Skeletal muscle satellite cell (primary cell): ENCODE data around the gene CACNA1S. TPM values are rescaled to one million over a fixed set of nuclear protein-coding genes. Genes with fewer than 3 reads are reported as not detected.

Experiments
- H3K27me3 ChIP-seq: 2 replicates; pipeline ENCODE4 v1.7.0; 2013; ENCODE audit warnings: low read length; ENCODE audit not compliant: control insufficient read depth, insufficient read depth
- H3K36me3 ChIP-seq: 2 replicates; pipeline ENCODE4 v1.7.0; 2013; ENCODE audit warnings: mild to moderate bottlenecking, control low read depth, low read length; ENCODE audit not compliant: insufficient read depth
- H3K4me1 ChIP-seq: 2 replicates; pipeline ENCODE4 v1.7.0; 2013; ENCODE audit warnings: low read length; ENCODE audit not compliant: control insufficient read depth, insufficient read depth
- H3K4me2 ChIP-seq: 2 replicates; pipeline ENCODE4 v1.7.0; 2013; ENCODE audit warnings: mild to moderate bottlenecking, low read length
- H3K4me3 ChIP-seq: 2 replicates; pipeline ENCODE4 v1.7.0; 2013; ENCODE audit warnings: low read length
- H3K9ac ChIP-seq: 2 replicates; pipeline ENCODE4 v1.7.0; 2013; ENCODE audit warnings: mild to moderate bottlenecking, low read depth, low read length, moderate library complexity
- H3K9me3 ChIP-seq: replicated peaks from 2 replicates; pipeline ENCODE4 v1.7.0; 2013; ENCODE audit warnings: mild to moderate bottlenecking, control low read depth, low read length
- total RNA-seq: library from RNA; depleted of rRNA; stranded (reverse); fragments of >200 nt; gene quantifications from 2 replicates; pipeline ENCODE4 v1.2.3, GENCODE V29; 2012; rRNA removed

The CACNA1S gene
- total RNA-seq: under 0.01 and 3.3 TPM in 2 replicates

DNA sequence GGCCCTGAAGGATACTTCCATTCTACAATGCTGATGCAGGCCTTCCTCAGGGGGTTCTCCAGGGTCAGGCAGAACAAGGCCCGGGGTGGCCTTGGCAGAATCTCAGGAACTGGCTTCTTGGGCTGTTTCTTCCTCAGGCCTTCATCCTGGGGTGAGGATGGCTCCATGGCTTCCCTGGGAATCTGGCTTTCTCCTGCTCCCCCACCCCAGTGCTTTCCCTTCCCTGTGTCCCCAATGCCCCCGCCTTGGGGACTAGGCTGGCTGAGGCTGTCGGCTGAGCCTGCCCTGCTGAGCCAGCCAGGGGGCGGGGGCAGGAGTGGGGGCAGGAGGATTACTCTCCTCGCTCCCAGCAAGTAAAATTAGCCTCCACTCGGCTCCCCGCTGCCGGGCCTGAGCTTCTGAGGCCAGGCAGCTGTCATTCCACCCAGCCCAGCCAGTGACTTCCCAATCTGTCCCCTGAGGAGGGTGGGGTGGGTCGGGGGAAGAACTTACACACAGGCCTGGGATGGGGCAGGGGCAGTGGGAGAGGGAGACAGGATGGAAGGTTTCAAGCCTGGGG is at the start of gene CACNA1S:
Gene CACNA1S, minus strand, starts transcription at position 254 of the 559 bp plus-strand sequence. Its CDS starts 87 bp downstream, at position 167.
- Histone ChIP-seq H3K4me3 (no peak within 1 kb of the TSS), H3K36me3 (no peaks in the 10 kb centered on the region), H3K4me2 (no peak within 1 kb of the TSS), H3K4me1 (peaks cover 3% of the 10 kb centered on the region), H3K9ac (no peak within 1 kb of the TSS), H3K27me3 (peaks cover 68% of the 10 kb centered on the region), H3K9me3 (no peaks in the 10 kb centered on the region)

GRCh38 chr1:201157949-201158348 is 45.7 kb upstream of the CACNA1S start:
- H3K4me1 ChIP-seq: peaks cover 10% of the 10 kb centered on the region
- no peak overlapping the region for H3K4me3 ChIP-seq

DNA sequence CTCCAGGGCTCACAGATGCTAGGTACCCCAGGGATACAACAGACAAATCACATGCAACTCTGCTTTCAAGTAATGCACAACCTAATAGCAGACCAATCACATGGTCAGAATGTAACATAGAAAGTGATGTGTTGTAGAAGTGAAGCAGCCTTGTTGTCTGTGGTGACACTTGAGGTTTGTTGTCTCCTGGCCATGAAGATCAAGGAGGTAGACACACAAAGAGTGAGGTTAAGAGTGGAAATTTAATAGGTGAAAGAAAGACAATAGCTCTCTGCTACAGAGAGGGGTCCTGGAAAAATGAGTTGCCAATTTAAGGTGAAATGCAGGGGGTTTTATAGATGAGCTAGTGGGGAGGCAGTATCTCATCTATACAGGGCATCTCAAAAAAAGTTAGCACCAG is 44.6 kb upstream of the CACNA1S start:
- H3K36me3 ChIP-seq: peaks cover 1% of the 10 kb centered on the region
- H3K4me1 ChIP-seq: peaks cover 10% of the 10 kb centered on the region
- H3K4me2 ChIP-seq: no peak overlapping the region
- H3K4me3 ChIP-seq: no peak overlapping the region
- H3K9me3 ChIP-seq: no peaks in the 10 kb centered on the region
- no peak overlapping the region for H3K9ac ChIP-seq
- H3K27me3 ChIP-seq: peaks cover 34% of the 10 kb centered on the region

More at GRCh38 chr1:201157949-201158348, 45.7 kb upstream of the CACNA1S start:
- no peak overlapping the region for H3K9ac ChIP-seq
- H3K27me3 ChIP-seq: peaks cover 45% of the 10 kb centered on the region
- H3K4me2 ChIP-seq: no peak overlapping the region
- no peaks in the 10 kb centered on the region for H3K36me3 ChIP-seq
- no peaks in the 10 kb centered on the region for H3K9me3 ChIP-seq

DNA sequence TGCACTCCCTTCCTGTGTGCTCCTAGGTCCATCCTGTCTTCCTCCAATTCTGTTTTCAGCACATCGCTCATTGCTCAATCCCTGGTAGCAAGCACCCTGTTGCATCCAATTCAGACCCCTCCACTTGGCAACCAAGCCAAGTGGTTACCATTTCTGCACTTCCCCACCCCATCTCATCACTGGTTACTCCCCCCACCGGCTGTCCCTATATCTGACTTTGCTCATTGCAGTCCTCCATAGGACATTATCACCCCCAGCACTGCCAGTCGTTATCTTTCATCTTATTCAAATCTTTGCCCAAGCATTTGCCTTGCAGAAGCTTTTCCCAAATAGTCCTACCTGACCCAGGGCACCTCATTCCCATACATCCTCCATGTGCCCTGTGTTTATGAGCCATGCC is 44.1 kb upstream of the CACNA1S start:
- Histone ChIP-seq H3K4me2 (no peak overlapping the region), H3K9ac (no peak overlapping the region), H3K9me3 (no peaks in the 10 kb centered on the region), H3K4me1 (peaks cover 10% of the 10 kb centered on the region), H3K27me3 (peaks cover 34% of the 10 kb centered on the region), H3K36me3 (peaks cover 6% of the 10 kb centered on the region), H3K4me3 (no peak overlapping the region)

DNA sequence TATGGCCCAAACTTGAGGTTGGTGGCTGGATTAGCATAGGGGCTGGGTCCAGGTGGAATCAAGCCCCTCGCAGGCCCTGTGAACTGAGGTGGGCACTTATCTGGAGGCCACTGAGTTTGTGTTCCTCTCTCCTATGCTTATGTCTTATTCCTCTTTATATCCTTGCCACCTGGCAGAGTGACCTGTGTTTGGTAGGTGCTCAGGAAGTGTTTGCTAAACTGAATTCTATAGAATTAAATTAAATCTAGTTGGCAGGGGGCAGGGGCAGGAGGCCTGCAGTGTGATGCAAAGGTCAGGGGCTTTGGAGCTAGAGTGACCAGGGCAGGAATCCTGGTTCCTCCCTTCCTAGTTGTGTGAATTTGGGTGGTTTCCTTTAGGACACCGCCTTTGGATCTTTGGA is 43.1 kb upstream of the CACNA1S start:
- Histone ChIP-seq H3K4me3 (no peak overlapping the region), H3K9ac (no peak overlapping the region), H3K27me3 (peaks cover 30% of the 10 kb centered on the region), H3K4me2 (no peak overlapping the region), H3K4me1 (peaks cover 10% of the 10 kb centered on the region), H3K9me3 (no peaks in the 10 kb centered on the region), H3K36me3 (peaks cover 11% of the 10 kb centered on the region)

DNA sequence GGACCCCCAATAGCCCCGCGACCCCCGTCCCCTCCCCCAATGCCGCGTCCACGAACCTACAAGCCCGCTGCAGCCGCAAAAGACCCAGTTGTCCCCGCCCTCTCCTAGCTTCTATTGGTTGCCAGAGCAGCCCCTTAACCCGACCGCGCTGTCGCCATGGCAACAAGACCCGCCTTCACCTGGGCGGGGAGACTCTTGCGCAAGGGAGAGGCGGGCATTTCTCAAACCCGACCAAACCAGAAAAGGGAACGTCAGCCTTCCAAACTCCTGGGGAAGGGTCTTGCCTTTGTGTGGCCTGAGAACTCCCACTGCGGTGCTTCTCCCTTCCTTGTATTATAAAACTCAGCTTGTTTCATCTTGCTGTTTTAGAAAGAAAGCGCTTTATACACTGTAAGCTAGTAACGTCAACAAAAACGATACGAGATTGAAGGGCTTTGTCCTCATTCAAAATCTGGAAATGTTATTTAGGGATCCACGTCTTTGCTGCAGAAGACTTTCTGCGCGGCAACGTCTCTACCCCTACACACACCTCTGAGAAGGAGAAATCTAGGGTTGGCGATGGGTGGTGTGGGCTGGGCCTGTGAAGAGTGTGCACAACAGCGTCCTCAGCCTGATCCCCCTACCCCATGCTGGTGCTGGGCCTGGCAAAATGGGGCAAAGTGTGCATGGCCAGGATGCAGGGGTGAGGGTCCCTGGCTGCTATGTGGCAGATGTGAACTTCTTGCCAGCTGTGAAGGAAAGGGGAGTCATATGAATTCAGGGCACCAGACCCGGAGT is 42.4 kb upstream of the CACNA1S start, which contains the start of gene TMEM9:
Gene TMEM9, minus strand, starts transcription at position 86 of the 777 bp plus-strand sequence. CDS start 551 bp downstream, outside the sequence.
- H3K9ac ChIP-seq: peak within 1 kb of the TSS; percentile 84
- peak within 1 kb of the TSS; percentile 99 for H3K4me2 ChIP-seq
- H3K4me3 ChIP-seq: peak within 1 kb of the TSS; percentile 84
- no peaks in the 10 kb centered on the region for H3K9me3 ChIP-seq
- H3K36me3 ChIP-seq: peaks cover 19% of the 10 kb centered on the region
- H3K27me3 ChIP-seq: peaks cover 30% of the 10 kb centered on the region
- peaks cover 10% of the 10 kb centered on the region for H3K4me1 ChIP-seq

GRCh38 chr1:201153474-201154388 is 41.5 kb upstream of the CACNA1S start:
- no peaks in the 10 kb centered on the region for H3K9me3 ChIP-seq

DNA sequence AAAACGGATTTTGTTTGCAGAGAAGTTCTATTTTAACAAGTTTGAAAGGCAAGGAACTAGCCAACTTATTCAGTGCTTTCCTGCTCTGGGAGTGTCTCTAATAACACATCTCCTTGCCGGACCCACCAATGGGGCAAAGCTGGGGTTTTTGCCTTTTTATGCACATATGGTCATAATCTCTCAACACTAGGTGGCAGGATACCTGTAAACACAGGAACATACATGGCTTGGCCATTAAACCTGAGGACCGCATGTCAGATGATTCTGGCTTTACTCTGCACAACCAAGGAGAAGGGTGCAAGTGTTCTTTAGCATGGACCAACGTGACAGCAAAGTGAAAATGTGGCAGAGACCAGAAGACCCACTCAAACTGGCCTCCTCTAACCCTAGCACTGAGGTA is 37.2 kb upstream of the CACNA1S start:
- no peaks in the 10 kb centered on the region for H3K27me3 ChIP-seq
- no peak overlapping the region for H3K4me3 ChIP-seq
- H3K36me3 ChIP-seq: peaks cover 58% of the 10 kb centered on the region
- no peak overlapping the region for H3K9ac ChIP-seq
- no peaks in the 10 kb centered on the region for H3K9me3 ChIP-seq
- H3K4me2 ChIP-seq: no peak overlapping the region
- peaks cover 6% of the 10 kb centered on the region for H3K4me1 ChIP-seq

More at GRCh38 chr1:201153474-201154388, 41.5 kb upstream of the CACNA1S start:
- H3K27me3 ChIP-seq: peaks cover 23% of the 10 kb centered on the region
- H3K4me1 ChIP-seq: peaks cover 10% of the 10 kb centered on the region
- peak overlapping the region; percentile 84 for H3K4me3 ChIP-seq
- peak overlapping the region; percentile 84 for H3K9ac ChIP-seq
- peaks cover 27% of the 10 kb centered on the region for H3K36me3 ChIP-seq
- H3K4me2 ChIP-seq: peak overlapping the region; percentile 99

- Histone ChIP-seq H3K9me3 (no peaks in the 10 kb centered on the region), H3K4me2 (no peak overlapping the region), H3K4me3 (no peak overlapping the region), H3K9ac (no peak overlapping the region), H3K27me3 (no peaks in the 10 kb centered on the region), H3K36me3 (peaks cover 74% of the 10 kb centered on the region), H3K4me1 (no peaks in the 10 kb centered on the region)
Measured at GRCh38 chr1:201147396-201148015, 35.3 kb upstream of the CACNA1S start.

DNA sequence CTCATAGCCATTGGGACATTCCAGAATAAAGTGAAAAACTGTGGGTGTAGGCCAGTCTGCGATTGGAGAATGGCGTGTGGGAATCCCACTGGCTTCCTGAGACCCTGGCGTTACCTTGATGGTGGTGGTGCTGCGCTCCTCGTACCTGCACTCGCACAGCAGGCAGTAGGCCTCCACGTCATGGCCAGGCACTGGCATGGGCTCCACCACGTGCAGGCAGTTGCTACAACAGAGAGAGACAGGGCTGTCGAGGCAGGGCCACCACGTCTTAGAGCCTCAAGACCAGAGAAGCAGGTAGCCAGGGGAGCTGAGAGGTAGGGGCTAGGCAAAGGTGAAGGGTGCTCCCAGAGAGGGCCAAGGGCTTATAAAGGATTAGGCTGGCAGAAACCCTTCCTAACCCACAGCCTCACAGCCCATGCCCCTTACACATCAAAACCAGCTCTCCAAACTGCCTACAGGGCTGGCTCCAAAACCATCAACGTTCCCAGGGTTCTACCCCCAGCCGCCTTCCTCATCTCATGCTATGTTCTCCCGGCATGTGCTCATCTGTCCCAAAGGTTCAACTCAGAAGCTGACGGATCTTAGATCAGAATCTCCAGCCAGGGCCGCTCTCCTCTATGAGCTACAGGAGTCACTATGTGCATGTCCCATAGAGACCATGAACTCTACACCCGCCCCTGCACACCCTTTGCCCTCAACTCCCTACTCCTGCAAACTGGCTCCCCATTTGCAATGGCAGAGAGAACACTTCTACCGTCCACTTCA is 34.6 kb upstream of the CACNA1S start:
- Histone ChIP-seq H3K9ac (no peak overlapping the region), H3K4me2 (no peak overlapping the region), H3K36me3 (peaks cover 74% of the 10 kb centered on the region), H3K4me3 (no peak overlapping the region), H3K27me3 (no peaks in the 10 kb centered on the region), H3K4me1 (no peaks in the 10 kb centered on the region), H3K9me3 (no peaks in the 10 kb centered on the region)
